GM12874 (cell line): Measurements from ENCODE around the gene RIOK3.

Experiments used
- TF ChIP-seq, protein P1 (sequence below): IDR thresholded peaks from 2 replicates; pipeline ENCODE4 v1.5.1; 2011; ENCODE audit warnings: low read depth, mild to moderate bottlenecking, control low read depth, low read length, moderate library complexity; ENCODE audit not compliant: insufficient read depth

Gene RIOK3, protein sequence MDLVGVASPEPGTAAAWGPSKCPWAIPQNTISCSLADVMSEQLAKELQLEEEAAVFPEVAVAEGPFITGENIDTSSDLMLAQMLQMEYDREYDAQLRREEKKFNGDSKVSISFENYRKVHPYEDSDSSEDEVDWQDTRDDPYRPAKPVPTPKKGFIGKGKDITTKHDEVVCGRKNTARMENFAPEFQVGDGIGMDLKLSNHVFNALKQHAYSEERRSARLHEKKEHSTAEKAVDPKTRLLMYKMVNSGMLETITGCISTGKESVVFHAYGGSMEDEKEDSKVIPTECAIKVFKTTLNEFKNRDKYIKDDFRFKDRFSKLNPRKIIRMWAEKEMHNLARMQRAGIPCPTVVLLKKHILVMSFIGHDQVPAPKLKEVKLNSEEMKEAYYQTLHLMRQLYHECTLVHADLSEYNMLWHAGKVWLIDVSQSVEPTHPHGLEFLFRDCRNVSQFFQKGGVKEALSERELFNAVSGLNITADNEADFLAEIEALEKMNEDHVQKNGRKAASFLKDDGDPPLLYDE

DNA sequence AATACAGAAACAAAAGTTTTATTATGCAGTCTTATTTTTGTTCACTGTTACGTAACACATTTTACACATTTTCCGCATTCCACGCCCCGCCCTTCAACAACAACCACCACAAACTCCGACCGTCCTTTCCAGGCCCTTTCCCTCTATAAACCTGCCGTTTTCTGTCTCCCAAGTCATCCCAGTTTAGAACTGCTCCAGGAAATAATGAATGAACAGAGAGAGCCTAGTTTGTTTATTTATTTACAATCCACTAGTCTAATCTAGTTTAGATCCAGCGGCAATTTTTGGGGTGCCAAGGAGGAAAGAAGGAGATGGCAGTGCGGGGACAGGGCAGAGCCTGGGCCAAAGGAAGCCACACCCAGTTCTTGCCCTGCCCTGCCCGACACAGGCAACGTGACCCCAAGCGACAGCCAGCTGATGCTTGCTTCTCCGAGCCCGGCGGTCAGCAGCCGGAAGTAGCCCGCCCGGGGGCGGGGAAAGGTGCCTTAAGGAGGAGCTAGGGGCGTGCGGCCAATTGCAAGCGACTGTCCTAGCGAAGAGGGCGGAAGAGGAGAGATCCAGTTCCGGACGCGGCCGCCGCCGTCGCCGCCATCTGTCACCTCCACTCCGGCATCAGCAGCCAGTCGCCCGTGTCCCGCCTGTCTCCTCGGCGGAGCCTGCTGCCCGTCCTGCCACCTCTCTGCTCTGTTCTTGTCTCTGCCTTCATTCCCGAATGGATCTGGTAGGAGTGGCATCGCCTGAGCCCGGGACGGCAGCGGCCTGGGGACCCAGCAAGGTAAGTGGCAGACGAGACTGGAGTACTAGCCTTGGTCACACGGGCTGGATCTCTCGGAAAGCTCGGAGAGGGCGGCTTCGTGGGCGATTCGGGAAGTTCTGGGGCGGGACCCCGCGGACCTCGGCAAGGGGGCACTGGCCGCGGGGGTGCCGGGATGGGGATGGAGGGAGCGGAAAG, at the start of gene RIOK3:
TSS of gene RIOK3 (plus strand) at position 560 of the 952 bp plus-strand sequence. CDS start at position 713, 153 bp downstream.
- TF ChIP-seq, protein P1, sequence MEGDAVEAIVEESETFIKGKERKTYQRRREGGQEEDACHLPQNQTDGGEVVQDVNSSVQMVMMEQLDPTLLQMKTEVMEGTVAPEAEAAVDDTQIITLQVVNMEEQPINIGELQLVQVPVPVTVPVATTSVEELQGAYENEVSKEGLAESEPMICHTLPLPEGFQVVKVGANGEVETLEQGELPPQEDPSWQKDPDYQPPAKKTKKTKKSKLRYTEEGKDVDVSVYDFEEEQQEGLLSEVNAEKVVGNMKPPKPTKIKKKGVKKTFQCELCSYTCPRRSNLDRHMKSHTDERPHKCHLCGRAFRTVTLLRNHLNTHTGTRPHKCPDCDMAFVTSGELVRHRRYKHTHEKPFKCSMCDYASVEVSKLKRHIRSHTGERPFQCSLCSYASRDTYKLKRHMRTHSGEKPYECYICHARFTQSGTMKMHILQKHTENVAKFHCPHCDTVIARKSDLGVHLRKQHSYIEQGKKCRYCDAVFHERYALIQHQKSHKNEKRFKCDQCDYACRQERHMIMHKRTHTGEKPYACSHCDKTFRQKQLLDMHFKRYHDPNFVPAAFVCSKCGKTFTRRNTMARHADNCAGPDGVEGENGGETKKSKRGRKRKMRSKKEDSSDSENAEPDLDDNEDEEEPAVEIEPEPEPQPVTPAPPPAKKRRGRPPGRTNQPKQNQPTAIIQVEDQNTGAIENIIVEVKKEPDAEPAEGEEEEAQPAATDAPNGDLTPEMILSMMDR: no peak

DNA sequence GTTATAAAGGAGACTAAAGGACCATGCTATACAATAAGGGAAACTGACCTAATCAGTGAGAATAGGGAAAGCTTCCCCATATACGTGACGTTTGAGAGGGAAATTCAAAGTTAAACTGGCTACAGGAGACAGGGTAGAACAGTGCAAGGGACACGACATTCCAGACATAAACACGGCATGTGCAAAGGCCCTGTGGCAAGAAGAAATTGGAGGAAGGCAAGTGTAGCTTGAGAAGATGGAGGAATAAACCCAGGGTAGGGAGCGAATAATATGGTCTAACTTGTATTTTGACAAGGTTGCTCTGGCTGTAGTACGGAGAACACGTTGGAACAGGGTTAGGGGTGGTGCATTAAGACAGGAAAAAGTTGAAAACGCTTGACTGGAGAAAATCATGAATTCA, 49.8 kb upstream of the RIOK3 start:
- TF ChIP-seq, protein P1: no peak

DNA sequence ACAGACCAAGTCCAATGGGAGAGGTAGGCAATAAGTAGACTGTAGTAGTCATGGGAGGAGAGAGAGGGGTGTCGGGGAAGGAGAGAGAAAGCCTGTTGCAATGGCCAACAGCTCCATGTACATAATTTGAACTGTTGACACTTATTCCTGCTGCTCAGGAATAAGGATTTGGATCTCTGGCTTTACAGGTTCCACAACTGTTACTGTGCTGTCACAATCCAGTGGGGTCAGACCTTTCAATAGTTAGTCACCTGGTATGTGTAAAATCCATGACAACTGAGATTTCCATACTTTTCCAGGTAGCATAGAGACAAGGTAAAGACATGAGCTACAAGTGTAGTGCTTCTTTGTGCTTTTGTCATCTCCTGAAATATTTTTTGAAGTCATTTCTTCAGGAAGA, 47.5 kb upstream of the RIOK3 start:
- TF ChIP-seq, protein P1: no peak

DNA sequence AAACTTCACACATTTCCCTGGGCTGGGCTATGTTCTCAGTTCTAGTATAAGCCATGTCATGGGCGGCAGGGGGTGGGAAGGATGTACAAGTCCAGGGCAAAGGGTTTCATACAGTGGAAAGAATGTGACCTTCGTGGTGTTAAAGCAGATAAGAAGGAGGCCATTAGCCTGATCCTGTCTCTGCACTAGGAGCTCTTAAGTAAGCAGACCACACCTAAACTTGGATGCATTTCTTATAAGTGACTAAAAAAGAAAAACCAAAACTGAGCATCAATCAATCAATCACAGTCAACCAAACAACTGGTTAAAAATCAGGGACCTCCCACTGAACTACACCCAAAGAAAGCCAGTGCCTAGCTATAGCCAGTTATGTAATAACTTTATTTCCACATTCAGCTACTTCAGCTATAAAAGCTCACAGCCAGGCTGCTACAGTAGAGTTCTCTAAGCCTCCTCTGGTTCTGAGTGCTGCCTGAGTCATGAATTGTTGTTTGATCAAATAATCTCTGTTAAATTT, 46.8 kb upstream of the RIOK3 start:
- TF ChIP-seq, protein P1: no peak

DNA sequence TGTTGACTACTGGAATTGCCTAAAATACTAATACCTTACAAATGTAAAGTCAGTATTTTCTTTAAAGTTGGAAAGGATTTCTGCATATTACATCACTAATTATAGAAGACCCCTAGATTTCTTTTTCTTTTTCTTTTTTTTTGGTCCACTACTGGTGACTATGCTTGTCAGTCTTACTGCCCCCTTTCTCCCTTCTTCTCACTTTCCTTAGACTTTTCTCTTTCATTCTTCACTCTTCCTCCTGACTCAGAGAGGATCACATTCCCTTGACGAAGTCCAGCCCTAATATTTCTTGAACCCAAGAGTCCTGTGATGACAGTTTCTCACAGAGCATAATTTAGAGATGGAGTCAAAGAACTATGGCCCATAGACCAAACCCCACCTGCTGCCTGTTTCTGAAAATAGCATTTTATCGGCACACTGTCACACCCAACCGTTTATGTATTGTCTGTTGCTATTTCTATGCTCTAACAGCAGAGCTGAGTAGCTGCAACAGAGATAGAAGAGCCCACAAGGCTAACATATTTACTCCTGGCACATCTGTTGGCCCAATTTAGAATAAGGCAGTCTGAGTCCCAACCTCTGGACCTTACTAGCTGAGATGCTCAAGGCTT, 40.6 kb upstream of the RIOK3 start:
- TF ChIP-seq, protein P1: no peak

DNA sequence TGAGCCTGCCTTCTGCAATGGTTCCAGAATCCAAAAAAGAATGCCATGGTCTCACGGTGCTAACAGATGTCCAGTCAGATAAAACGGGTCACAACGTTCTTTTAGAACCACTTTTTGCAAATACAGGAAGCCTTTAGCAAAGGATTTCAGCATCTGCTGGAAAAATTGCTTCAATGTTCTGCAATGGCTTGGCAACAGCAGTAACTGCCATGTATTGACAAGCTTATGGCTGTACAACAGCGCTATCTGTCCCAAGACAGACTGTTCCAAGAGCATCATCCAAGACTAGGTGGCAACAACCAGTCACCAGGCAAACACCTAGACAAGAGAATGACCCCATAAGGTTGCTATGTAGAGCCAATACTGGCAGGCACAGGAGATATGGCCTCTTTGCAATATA, 37.6 kb upstream of the RIOK3 start:
- TF ChIP-seq, protein P1: no peak
